ENCODE measurements around the gene SLC7A11. TPM values are rescaled to one million over a fixed set of nuclear protein-coding genes. Genes with fewer than 3 reads are reported as not detected.

The SLC7A11 gene
- total RNA-seq, 2 donors from 2014 or later, result 1.5 to 5.0 TPM

DNA sequence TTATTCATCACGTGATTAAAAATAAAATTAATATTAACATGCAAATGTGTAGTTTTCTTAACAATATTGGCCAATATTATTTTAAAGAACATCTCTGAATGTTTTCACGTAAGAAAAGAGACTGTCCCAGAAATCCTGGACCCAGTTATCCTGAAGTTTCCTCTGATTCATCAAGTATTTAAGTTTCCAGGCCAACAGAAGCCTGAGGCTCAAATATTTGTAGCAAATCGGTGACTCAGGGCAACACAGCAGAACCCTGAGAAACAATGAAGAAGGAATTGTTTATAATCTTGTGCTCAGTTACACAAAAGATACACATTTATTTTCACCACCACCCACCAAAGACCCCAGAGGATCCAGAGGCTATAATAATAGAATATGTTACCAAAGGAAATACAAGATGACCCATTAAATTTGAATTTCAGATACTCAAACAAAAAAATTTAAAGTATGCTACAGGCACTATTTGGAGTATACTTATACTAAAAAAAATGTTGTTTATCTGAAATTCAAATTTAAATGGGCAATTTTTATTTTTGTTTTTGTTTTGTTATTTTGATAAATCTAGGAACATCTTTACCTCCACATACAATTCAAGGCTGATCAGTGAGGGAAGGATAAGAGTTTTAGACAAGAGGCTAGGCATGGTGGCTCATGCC is 33.9 kb upstream of the SLC7A11 start:
- DNase-seq (ENCODE audit: low spot score), result no peak
- Histone ChIP-seq H3K4me3 (no peak overlapping the region), H3K9me3 (no peaks in the 10 kb centered on the region), H3K27ac (no peak overlapping the region), H3K27me3 (no peaks in the 10 kb centered on the region), H3K4me1 (no peaks in the 10 kb centered on the region), H3K36me3 (no peaks in the 10 kb centered on the region)
- no peak for TF ChIP-seq CTCF (IDR thresholded peaks at IDR 0.05)

DNA sequence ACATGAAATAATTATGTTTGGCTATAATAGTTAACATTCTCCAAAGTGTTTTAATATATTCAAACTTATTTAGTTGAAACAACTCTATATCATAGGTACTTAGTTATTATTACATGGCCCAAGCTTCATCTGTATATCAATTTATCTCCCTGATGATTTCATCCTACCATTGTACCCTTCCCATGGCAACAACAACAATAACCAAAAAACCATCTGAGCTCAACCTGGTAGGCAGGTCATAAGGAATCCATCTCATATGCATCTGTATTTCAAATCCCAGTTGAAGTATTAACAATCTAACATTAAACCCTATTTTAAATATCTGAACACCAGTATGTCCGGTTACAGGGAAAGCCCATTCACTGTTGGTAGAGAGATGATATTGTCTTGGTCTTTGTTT is 33.1 kb upstream of the SLC7A11 start:
- H3K36me3 ChIP-seq, result no peaks in the 10 kb centered on the region
- TF ChIP-seq CTCF (IDR thresholded peaks at IDR 0.05), result no peak

GRCh38 chr4:138269175-138269574 is 27.0 kb upstream of the SLC7A11 start:
- no peak overlapping the region for H3K27ac ChIP-seq
- no peaks in the 10 kb centered on the region for H3K36me3 ChIP-seq
- H3K4me1 ChIP-seq, result no peaks in the 10 kb centered on the region
- H3K27me3 ChIP-seq, result no peaks in the 10 kb centered on the region
- no peak overlapping the region for H3K4me3 ChIP-seq
- TF ChIP-seq CTCF (IDR thresholded peaks at IDR 0.05), result no peak
- no peak for DNase-seq (ENCODE audit: low spot score)
- no peaks in the 10 kb centered on the region for H3K9me3 ChIP-seq

More for the DNA sequence above, 33.1 kb upstream of the SLC7A11 start:
- H3K4me3 ChIP-seq, result no peak overlapping the region
- H3K4me1 ChIP-seq, result no peaks in the 10 kb centered on the region
- no peaks in the 10 kb centered on the region for H3K9me3 ChIP-seq
- H3K27ac ChIP-seq, result no peak overlapping the region
- no peak for DNase-seq (ENCODE audit: low spot score)
- no peaks in the 10 kb centered on the region for H3K27me3 ChIP-seq

DNA sequence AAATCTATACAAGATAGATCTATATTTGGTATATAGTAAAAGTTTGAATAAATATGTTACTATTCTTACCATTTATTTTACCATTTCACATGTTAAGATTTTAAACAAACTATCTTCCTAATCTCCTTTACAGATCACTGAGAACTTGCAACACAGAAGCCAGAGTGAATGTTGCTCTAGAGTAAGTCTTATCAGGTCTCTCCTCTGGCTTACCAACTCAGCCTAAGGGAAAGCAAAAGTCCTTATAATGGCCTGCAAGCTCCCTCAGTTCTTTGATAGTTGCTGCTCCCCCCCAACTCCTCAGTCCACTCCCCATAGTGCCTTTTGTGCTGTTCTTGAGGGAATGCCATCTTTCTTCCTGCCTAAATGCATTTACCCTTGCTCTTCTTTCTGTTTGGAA is 25.7 kb upstream of the SLC7A11 start:
- TF ChIP-seq CTCF (IDR thresholded peaks at IDR 0.05), result no peak
- DNase-seq (ENCODE audit: low spot score), result no peak
- H3K9me3 ChIP-seq, result no peaks in the 10 kb centered on the region
- no peak overlapping the region for H3K27ac ChIP-seq
- H3K36me3 ChIP-seq, result no peaks in the 10 kb centered on the region
- no peak overlapping the region for H3K4me3 ChIP-seq
- no peaks in the 10 kb centered on the region for H3K27me3 ChIP-seq
- no peaks in the 10 kb centered on the region for H3K4me1 ChIP-seq

GRCh38 chr4:138266948-138267347 is 24.8 kb upstream of the SLC7A11 start:
- Histone ChIP-seq H3K27ac (no peak overlapping the region), H3K4me3 (no peak overlapping the region), H3K4me1 (no peaks in the 10 kb centered on the region), H3K36me3 (no peaks in the 10 kb centered on the region), H3K9me3 (no peaks in the 10 kb centered on the region), H3K27me3 (no peaks in the 10 kb centered on the region)
- no peak for DNase-seq (ENCODE audit: low spot score)
- TF ChIP-seq CTCF (IDR thresholded peaks at IDR 0.05), result no peak

GRCh38 chr4:138263247-138263816 is 21.2 kb upstream of the SLC7A11 start:
- no peaks in the 10 kb centered on the region for H3K36me3 ChIP-seq
- no peaks in the 10 kb centered on the region for H3K9me3 ChIP-seq
- H3K4me3 ChIP-seq, result no peak overlapping the region
- TF ChIP-seq CTCF (IDR thresholded peaks at IDR 0.05), result no peak
- H3K27me3 ChIP-seq, result no peaks in the 10 kb centered on the region
- DNase-seq (ENCODE audit: low spot score), result no peak
- H3K27ac ChIP-seq, result no peak overlapping the region
- H3K4me1 ChIP-seq, result peaks cover 0 to 10% of the 10 kb centered on the region in 2 donors
